DND-41 (cell line): ENCODE data around the gene THBS1.

ENCODE experiments used
- ATAC-seq: fragments of 200-7000 bp; cut with Tn5 transposase; 3 replicates; pipeline ENCODE4 v1.9.1; 2021; ENCODE audit warnings: low read depth; ENCODE audit not compliant: insufficient read depth
- DNase-seq: peaks from one replicate; pipeline ENCODE4 v3.0.0-alpha.2; 2020
- H2AFZ ChIP-seq: 2 replicates; pipeline ENCODE4 v1.6.0; 2012; ENCODE audit warnings: low read depth, low read length
- H3K27ac ChIP-seq: 2 replicates; pipeline ENCODE4 v1.5.1; 2012; ENCODE audit warnings: low read length, inconsistent platforms
- H3K27me3 ChIP-seq: fragments of 200-600 bp; sonication (generic); 2 replicates; pipeline ENCODE4 v1.6.0; 2012; ENCODE audit warnings: low read length, mild to moderate bottlenecking, inconsistent platforms; ENCODE audit not compliant: insufficient read depth, poor library complexity
- H3K36me3 ChIP-seq: 2 replicates; pipeline ENCODE4 v1.5.1; 2012; ENCODE audit warnings: low read length, inconsistent platforms; ENCODE audit not compliant: insufficient read depth
- H3K4me1 ChIP-seq: 2 replicates; pipeline ENCODE4 v1.5.1; 2012; ENCODE audit warnings: mild to moderate bottlenecking, low read length; ENCODE audit not compliant: insufficient read depth
- H3K4me2 ChIP-seq: 2 replicates; pipeline ENCODE4 v1.6.0; 2012; ENCODE audit warnings: mild to moderate bottlenecking, moderate library complexity, low read length, inconsistent platforms; ENCODE audit not compliant: insufficient read depth
- H3K4me3 ChIP-seq, 2 experiments: fragments of 200-600 bp in 1 of 2; shearing (Covaris generic) in 1 of 2; 2 replicates each; pipeline ENCODE4 v1.5.1; 2012 to 2016; ENCODE audit warnings: inconsistent platforms in 2 of 2, low read length in 2 of 2, mild to moderate bottlenecking in 2 of 2, low read depth in 1 of 2, moderate library complexity in 1 of 2
- H3K79me2 ChIP-seq: 2 replicates; pipeline ENCODE4 v1.6.0; 2012; ENCODE audit warnings: low read length, inconsistent platforms; ENCODE audit not compliant: insufficient read depth
- H3K9ac ChIP-seq: 2 replicates; pipeline ENCODE4 v1.6.0; 2012; ENCODE audit warnings: low read depth, mild to moderate bottlenecking, inconsistent platforms, low read length, moderate library complexity
- H3K9me3 ChIP-seq: 2 replicates; pipeline ENCODE4 v1.5.1; 2012; ENCODE audit warnings: low read length, moderate library complexity, mild to moderate bottlenecking, inconsistent platforms; ENCODE audit not compliant: insufficient read depth, severe bottlenecking
- H4K20me1 ChIP-seq: 2 replicates; pipeline ENCODE4 v1.6.0; 2012; ENCODE audit warnings: low read length; ENCODE audit not compliant: insufficient read depth
- CTCF ChIP-seq: IDR thresholded peaks from 2 replicates; pipeline ENCODE4 v1.5.1; 2012; ENCODE audit warnings: borderline replicate concordance, low read length, moderate library complexity, mild to moderate bottlenecking; ENCODE audit not compliant: poor library complexity, severe bottlenecking; ENCODE audit errors: extremely low read depth
- EZH2 ChIP-seq: IDR thresholded peaks from 3 replicates; pipeline ENCODE4 v1.6.1; 2012; ENCODE audit warnings: borderline replicate concordance, low read depth, mild to moderate bottlenecking, moderate library complexity, low read length, inconsistent platforms; ENCODE audit not compliant: severe bottlenecking

Gene THBS1

GRCh38 chr15:39628546-39629257 is 47.8 kb downstream of the THBS1 start:
- no peaks in the 10 kb centered on the region; the same call in 1 of the 2 replicates for H3K4me1 ChIP-seq
- no peak overlapping the region for H3K27ac ChIP-seq

GRCh38 chr15:39629371-39629770 is 48.5 kb downstream of the THBS1 start:
- Histone ChIP-seq H3K4me2 (no peak overlapping the region), H3K4me3 (no peak overlapping the region), H4K20me1 (no peaks in the 10 kb centered on the region), H3K4me1 (no peaks in the 10 kb centered on the region; the same call in 1 of the 2 replicates), H2AFZ (no peak overlapping the region), H3K9me3 (no peaks in the 10 kb centered on the region), H3K27ac (no peak overlapping the region), H3K79me2 (no peaks in the 10 kb centered on the region), H3K36me3 (no peaks in the 10 kb centered on the region), H3K9ac (no peak overlapping the region), H3K27me3 (no peaks in the 10 kb centered on the region)
- no peak for TF ChIP-seq EZH2
- ATAC-seq (peak; percentile 70), DNase-seq (no peak)

More at GRCh38 chr15:39628546-39629257, 47.8 kb downstream of the THBS1 start:
- H3K4me2 ChIP-seq: no peak overlapping the region
- no peaks in the 10 kb centered on the region for H3K27me3 ChIP-seq
- no peak overlapping the region for H3K9ac ChIP-seq
- H3K9me3 ChIP-seq: no peaks in the 10 kb centered on the region
- ATAC-seq (no peak), DNase-seq (no peak)
- no peak for TF ChIP-seq CTCF
- TF ChIP-seq EZH2: no peak
- no peak overlapping the region for H2AFZ ChIP-seq
- no peaks in the 10 kb centered on the region for H3K79me2 ChIP-seq
- no peaks in the 10 kb centered on the region for H4K20me1 ChIP-seq
- no peak overlapping the region for H3K4me3 ChIP-seq
- no peaks in the 10 kb centered on the region for H3K36me3 ChIP-seq

- Histone ChIP-seq H2AFZ (no peak overlapping the region), H3K79me2 (no peaks in the 10 kb centered on the region), H3K27me3 (no peaks in the 10 kb centered on the region), H3K4me2 (no peak overlapping the region), H4K20me1 (no peaks in the 10 kb centered on the region), H3K9ac (no peak overlapping the region), H3K4me3 (no peak overlapping the region), H3K4me1 (no peaks in the 10 kb centered on the region; the same call in 1 of the 2 replicates), H3K9me3 (no peaks in the 10 kb centered on the region), H3K27ac (no peak overlapping the region), H3K36me3 (no peaks in the 10 kb centered on the region)
- no peak for DNase-seq
- TF ChIP-seq CTCF (no peak), EZH2 (no peak)
- ATAC-seq: no peak
Observed at GRCh38 chr15:39629906-39630305, 49.0 kb downstream of the THBS1 start.

GRCh38 chr15:39631357-39631756 is 50.5 kb downstream of the THBS1 start:
- Histone ChIP-seq H3K4me2 (no peak overlapping the region), H3K79me2 (no peaks in the 10 kb centered on the region), H2AFZ (no peak overlapping the region), H3K4me1 (no peaks in the 10 kb centered on the region; the same call in 1 of the 2 replicates), H3K27me3 (peaks cover 3% of the 10 kb centered on the region), H4K20me1 (no peaks in the 10 kb centered on the region), H3K27ac (no peak overlapping the region), H3K9me3 (no peaks in the 10 kb centered on the region), H3K9ac (no peak overlapping the region), H3K4me3 (no peak overlapping the region), H3K36me3 (no peaks in the 10 kb centered on the region)
- DNase-seq (no peak), ATAC-seq (no peak)
- TF ChIP-seq CTCF: no peak
- TF ChIP-seq EZH2: no peak
